Activated naive CD4-positive, alpha-beta T cell (primary cell): ENCODE data around the gene GSTM1.

Experiments
- DNase-seq, 4 experiments: peaks; one replicate each; lab custom pipeline; 2025; lab: John Stamatoyannopoulos, UW

Gene GSTM1

DNA sequence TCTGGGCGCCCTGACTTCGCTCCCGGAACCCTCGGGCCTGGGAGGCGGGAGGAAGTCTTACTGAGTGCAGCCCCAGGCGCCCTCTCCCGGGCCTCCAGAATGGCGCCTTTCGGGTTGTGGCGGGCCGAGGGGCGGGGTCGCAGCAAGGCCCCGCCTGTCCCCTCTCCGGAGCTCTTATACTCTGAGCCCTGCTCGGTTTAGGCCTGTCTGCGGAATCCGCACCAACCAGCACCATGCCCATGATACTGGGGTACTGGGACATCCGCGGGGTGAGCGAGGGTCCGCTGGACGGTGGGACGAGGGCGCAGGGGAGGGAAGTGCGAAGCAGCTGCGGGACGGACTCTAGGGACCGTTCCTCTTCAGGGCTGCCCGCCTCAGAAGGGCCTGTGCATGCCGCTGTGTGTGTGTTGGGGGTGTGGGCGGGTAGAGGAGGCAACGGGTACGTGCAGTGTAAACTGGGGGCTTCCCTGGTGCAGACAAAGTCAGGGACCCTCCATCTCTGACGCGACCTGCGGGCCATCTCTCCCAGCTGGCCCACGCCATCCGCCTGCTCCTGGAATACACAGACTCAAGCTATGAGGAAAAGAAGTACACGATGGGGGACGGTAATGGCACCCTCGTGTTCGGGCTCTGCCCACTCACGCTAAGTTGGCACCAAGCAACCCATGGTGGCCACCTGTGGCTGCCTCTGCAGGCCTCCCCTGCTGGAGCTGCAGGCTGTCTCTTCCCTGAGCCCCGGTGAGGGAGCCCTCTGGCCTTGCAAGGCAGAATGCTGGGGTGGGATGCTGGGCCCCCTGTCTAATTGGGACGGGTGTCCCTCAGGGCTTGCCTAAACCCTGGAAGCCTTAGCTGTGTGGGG lies at the start of gene GSTM1:
TSS of gene GSTM1 (plus strand) at position 177 of the 859 bp plus-strand sequence. CDS start at position 234, 57 bp downstream.
- DNase-seq: peak; percentile 20 to 84 (median 56)

DNA sequence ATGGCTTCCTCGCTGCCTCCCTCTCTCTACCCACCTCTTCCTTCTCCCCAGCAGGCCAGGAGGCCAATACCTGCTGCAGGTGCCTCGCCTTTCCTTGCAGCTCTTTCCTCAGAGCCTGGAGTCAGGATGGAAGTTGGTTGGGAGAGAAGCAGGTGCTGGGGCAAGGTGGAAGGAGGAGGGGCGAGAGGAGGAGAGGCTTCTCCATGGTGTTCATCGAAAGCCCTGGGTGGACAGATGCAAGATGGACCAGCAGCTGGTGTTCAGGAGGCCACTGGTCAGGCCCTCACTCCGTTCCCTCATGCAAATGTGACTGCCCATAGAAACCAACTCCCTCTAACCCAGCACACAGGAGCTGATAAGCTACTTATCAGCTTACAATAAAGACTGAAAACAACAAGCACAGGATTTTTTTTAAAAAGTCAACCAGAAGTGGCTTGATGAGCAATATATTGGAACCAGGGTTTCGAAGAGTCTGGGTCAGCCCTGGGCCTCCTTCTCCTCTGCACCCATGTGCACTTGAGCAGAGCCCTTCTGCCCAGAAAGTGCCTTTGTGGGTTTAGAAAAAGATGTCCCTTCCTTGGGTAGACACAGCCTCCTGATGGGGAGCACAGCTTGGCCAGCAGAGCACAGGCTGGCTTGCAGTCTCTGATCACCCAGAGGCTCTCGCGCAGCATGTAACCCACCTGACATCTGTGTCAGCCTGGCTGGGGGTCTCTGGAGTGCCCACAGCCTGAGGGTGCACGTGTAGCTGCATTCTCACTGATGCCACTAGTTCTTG lies 48.4 kb upstream of the GSTM1 start:
- DNase-seq: no peak

DNA sequence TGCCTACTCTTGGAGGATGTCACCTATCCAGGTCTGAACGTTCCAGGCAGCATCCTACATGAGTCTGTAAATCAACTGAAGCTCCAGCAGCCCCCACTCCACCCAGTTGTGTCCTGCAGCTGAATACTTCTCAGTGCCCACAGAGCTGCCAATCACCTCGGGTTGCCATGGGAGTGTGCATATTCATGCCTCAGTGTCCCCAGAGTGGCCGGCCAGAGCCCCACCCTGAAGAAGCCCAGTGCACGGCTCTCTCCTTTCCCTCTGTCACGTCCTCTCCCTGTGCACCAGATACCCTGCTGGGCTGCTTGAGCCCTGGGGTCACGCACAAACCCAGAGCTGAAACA lies 47.8 kb upstream of the GSTM1 start:
- no peak for DNase-seq

DNA sequence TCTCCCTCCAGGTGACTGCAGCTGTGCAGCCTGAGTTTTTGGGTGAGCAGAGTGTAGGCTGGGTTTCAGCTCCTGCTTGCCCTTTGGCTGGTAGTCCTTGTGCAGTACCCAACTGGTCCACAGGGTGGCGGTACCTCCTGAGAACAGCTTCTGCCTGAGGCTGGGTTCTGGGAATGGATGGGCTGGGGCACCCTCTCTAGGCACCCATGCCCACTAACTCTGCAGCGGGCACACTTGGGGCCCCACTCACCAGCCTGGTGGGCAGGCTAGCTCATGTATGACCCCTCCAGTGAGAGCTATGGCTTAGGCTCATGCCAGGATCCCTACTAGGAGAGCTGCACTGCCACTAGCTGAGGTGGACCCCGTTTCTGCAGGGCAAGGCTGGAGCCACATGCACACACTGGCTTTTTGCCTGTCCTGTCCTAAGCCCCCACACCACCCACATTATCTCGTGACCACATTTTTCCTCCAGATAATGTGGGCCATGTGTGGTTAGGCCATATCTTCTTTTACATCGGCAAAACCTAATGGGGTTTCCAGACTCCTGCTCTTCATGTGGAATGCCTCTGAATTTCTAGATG lies 47.2 kb upstream of the GSTM1 start:
- DNase-seq: peak; percentile 83 to 95 (median 92)

DNA sequence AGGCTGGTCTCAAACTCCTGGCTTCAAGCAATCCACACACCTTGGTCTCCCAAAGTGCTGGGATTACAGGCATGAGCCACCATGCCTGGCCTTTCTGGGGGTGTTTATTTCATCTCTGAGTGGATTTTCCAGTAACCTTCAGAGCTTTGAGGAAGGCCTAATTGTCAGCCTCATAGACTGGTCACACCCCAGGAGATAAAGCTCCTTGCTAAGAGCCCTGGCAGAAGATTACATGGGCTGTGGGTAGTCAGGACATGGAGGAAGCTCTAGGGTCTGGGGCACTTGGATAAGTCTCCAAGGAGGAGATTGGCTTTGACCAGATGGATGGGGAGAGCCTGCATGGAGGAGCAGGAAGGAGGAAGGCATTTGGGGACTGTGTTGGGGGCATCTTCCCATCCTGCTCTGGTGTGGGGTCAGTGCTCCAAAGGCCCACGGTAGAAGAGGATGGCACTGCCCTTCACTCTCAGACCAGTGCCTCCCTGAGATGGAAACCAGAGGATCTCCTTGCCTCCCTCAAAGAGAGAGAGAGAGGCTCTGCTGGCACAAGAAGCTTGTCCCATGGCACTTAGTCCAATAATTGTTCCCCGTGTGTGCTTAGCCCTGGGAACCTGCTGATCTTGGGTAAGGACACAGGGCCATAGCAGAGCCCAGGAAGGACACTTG lies 46.4 kb upstream of the GSTM1 start:
- no peak for DNase-seq

DNA sequence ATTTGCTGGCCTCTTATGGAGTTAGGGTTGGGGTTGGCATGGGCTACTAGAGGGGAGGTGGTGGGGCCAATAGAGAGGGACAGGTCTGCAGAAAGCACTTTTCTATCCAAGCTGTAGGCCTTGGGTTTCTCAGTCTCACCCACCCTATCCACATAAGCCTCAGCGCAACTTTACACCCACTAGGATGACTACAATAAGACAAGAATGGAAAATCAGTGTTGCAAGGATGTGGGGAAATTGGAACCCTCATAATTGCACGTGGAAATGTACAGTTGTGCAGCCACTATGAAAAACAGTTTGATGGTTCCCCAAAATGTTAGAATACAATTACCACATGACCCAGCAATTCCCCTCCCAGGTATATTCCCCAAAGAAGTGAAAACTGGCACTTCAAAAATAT lies 45.8 kb upstream of the GSTM1 start:
- no peak for DNase-seq

DNA sequence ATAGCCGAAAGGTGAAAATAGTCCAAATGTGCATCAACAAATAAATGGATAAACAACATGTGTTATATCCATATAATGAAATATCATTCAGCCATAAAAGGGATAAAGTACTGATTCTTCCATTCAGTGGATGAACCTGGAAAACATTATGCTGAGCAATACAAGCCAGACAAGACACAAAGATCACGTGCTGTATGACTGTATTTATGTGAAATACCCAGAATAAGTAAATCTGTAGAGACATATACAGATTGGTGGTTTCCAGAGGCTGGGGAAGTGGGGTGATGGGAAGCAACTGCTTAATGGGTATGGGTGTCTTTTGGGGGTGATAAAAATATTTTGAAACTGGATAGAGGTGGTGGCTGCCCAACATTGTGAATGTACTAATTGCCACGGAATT lies 45.0 kb upstream of the GSTM1 start:
- no peak for DNase-seq

DNA sequence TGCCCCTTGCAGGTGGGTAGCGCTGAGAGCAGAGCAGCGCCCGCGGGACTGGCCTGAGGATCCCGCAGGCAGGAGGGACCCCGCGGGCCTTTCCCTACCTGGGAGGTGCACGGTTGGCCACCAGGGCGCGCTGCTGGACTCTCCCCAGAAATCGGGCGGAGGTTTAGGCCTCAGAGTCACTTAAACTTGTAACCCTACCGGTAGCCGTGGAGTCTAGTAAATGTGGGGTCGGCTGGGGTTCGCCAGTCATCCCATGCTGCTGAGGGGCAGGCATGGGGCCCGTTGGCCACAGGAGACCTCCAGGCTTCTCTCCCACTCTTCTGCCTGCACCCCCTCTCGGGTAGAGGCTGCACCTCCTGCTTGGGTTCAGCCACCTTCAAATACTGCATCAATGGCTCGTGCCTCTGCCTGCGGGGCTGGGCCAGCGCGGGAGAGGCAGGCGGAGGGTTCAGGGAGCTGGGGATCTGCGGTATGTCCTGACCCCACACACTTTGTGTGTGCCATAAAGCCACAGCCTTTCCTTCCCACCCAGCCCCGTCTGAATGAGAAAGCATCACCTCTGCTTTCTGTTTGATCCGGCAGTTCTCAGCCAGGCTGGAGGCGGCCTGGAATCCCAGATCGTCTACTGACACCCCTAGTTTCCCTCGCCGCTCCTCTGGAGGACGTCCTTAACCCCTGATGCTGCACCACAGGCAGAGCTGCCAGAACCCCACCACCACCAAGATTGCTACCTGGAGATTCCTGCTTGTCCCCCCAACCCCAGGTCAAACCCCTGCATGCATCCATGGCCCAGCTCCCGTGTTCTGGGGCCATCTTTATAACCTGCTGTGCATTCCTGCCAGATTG lies 44.0 kb upstream of the GSTM1 start:
- DNase-seq: peak; percentile 82 to 91 (median 88)

DNA sequence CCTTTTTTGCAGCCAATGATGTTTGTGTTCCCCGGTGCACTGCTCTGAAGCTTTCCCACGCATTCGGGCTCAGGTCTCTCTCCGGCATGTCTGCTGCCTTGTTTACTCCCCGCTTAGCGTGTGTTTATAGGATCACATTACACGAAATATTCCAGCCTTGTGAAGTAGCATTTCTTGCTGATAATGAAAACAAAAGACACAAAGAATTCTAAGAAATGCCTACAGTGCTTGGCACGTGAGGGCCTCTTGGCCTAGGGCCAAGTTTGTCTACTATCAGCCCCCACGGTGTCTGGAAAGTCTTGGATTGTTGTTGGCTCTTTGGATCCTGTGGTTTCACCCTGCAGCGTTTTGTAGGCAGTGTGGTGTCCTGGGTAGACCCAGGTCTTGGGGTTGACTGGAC lies 42.9 kb upstream of the GSTM1 start:
- no peak for DNase-seq

DNA sequence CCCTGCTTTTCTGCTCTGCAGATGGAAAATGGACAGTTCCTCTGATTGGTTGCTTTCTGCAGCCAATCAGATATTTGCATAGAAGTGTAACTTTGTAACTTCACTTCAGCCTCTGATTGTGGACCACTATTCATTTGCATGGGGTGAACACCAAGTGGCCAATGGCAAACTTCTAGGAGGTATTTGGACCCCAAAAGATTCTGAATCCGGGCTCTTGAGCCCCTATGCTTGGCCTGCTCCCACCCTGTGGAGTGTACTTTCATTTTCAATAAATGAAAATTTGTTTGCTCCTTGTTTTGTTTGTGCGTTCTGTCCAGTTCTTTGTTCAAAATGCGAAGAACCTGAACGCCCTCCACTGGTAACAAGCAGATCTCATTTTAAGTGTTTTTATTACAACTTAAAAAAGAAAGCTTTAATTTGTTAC lies 38.1 kb upstream of the GSTM1 start:
- no peak for DNase-seq

DNA sequence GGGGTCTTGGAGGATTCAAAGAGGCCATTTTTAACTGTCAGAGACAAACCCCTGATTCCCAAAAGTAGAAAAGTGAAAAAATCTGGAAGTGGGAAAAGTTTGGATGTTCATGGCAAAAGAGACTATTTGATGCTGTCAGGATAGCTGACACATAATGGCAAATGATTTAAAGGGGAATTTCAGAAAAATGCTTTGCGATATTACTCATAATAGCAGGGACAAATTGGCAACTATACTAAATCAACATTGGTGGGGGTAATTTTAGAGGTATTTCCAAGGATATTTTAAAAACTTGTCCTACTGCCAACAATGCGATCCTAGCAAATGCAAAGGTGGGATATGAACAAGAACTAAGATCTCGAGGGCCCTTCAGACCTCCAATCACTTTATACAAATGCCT lies 37.0 kb upstream of the GSTM1 start:
- no peak for DNase-seq

DNA sequence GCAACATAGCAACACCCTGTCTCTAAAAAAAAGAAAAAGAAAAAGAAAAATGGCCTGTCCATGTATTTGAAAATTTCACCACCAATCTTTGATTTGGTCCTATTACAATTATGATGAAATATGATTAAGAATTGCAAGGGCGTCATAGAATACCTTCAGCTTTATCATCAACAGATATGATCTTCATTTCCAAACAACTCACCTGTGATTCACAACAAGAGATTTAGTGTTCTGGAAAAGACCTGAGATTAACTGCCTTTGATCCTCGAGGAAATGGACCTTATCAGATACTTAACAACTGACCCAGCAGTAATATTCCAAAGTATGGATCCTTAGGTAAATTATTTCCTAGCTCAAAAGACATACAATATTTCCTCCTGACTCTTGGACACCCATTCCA lies 35.2 kb upstream of the GSTM1 start:
- no peak for DNase-seq

DNA sequence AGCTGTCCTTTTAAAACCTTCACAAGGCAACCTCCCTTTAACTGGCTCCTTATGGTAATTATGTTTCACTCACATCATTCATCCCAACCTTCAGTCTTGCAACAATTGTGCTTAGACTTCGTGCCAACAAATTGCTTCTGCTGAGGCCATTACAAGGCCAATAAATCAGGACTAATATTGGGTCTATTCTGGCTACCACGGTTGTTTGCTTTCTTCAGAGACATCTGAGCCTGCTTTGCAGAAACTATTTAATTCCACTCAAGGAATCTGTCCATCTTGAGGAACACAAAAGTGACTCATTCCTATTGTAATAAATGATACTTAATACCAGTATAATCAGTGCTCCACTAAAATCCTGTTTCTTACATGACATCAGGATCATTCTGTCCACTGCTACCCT lies 34.3 kb upstream of the GSTM1 start:
- DNase-seq: no peak

DNA sequence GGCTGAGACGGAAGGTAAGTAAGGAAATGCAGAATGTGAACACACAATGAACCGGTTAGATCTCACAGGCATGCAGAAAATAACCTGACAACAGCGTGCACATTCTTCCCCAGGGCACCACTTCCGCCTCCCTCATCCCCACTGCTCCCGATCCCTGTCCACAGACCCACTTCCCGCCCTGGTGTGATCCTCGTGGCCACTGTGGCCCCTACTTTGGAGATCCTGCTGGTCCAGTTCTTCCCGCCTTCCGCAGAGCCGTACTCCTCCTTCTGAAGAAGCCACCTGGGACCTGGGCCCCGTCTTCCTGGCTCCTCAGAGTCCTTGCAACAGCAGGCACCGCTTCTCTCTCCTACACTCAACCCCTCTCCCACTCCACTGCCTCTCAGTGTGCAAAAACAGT lies 33.1 kb upstream of the GSTM1 start:
- DNase-seq: no peak

DNA sequence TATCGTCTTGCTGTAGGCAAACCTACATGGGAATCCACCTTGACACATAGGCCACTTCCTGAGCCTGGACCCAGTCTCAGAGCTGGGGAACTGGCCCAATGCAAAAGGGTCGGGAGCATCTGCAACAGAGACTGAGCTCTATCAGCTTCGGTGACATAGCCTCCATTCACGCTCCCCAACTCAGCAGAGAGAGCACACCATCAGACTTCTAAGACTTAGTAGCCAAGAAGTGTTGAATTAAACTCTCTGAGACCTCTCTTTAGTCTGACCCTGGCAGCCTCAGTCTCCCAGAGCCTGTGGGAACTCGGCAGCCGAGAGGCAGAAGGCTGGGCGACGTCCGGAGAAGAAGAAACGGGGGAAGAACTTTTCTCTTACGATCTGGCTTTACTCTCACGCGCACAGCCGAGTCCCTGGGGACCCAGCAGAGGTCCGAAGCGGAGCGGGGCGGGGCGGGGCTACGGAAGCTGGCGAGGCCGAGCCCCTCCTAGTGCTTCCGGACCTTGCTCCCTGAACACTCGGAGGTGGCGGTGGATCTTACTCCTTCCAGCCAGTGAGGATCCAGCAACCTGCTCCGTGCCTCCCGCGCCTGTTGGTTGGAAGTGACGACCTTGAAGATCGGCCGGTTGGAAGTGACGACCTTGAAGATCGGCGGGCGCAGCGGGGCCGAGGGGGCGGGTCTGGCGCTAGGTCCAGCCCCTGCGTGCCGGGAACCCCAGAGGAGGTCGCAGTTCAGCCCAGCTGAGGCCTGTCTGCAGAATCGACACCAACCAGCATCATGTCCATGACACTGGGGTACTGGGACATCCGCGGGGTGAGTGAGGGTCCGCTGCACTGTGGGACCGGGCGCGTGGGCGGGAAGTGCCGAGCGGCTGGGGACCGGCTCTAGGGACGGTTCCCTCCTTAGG lies 31.8 kb upstream of the GSTM1 start, which contains the start of gene GSTM4:
TSS of gene GSTM4 (plus strand) at position 485 of the 905 bp plus-strand sequence. CDS start at position 776, 291 bp downstream.
- DNase-seq: peak in 3 of 4 experiments; percentile 16 to 52 (median 21)

DNA sequence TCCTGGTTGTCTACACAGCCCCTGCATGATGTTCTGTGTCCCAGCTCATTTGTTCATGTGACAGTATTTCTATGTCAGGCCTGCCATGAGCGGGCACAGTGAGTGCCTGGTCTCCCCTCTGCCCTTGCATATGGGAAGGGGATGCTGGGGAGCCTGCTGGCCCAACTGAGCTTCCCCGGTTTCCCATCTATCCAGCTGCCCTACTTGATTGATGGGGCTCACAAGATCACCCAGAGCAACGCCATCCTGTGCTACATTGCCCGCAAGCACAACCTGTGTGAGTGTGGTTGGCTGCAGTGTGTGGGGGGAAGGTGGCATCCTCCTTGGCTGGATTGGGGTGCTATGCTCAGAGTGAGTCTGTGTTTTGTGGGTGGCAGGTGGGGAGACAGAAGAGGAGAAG lies 30.2 kb upstream of the GSTM1 start:
- no peak for DNase-seq

DNA sequence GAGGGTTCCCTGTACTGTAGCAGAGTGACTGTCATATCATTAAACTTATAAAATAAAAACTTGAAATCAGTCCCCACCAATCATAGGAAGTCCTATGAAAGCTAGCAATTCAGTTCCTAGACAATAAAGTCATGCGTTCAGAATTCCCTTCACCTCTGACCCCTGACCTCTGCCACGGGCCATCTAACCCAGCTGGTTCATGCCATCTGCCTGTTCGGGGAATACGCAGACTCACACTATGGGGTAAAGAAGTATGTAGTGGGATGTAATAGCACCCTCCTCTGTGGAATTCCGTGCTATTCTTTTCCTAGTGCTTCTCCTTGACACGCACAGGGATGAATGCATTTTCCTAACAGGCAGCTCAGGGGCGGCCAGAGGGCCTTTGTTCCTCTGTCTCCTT lies 29.6 kb upstream of the GSTM1 start:
- DNase-seq: no peak

DNA sequence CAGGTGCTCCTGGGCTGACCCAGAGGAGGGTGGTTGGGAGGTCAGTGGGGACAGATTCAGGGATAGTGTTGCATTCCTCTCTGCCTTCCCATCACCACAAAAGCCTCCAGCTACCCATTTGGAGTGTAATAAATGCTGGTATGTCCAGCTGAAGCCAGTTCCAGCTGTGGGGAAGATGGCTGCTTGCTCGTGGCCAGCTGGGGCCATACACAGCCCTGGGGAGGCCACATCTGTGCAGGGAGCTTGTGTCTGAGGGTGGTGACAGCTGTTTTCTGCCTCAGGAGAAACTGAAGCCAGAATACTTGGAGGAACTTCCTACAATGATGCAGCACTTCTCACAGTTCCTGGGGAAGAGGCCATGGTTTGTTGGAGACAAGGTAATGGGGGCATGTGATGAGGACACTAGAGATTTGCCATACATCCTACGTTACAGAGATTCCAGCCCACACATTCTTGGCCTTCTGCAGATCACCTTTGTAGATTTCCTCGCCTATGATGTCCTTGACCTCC lies 29.0 kb upstream of the GSTM1 start:
- no peak for DNase-seq

DNA sequence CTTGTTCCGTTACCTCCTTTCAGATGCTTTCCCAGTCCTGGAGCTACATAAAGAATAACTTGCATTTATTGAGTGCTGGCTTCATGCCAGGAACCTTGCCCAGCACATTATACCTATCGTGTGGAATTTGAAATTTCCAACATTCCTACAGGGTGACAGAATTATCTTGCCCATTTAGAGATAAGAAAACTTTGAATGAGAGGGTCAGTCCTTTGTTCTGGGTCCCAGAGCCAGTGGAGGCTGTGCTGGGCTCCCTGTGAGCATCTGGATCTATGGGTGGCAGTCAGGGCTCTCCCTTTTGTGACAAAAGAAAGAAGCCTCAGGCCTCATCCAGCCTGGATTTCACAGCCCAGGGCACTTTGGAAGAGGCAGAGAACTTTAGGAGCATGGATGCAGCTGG lies 28.5 kb upstream of the GSTM1 start:
- DNase-seq: no peak
